HG02840 (cell line): ENCODE data around the gene HMGXB3.

Source experiments
- ATAC-seq: cut with Tn5 transposase; IDR thresholded peaks from one replicate; pipeline ENCODE4 v1.9.1; 2021; ENCODE audit warnings: mild to moderate bottlenecking, moderate library complexity, moderate number of reproducible peaks; ENCODE audit not compliant: unreplicated experiment, low FRiP score

The HMGXB3 gene

GRCh38 chr5:150000256-150000989 lies at the start of gene HMGXB3, which contains the start of gene TIGD6:
TSS of gene HMGXB3 (plus strand) at chr5:150000739. CDS start at chr5:150004853, 4,114 bp downstream.
TSS of gene TIGD6 (minus strand) at chr5:150000654. CDS start at chr5:149996348, 4,306 bp downstream.
- ATAC-seq: peak; percentile 87

GRCh38 chr5:149951138-149951749 lies 49.3 kb upstream of the HMGXB3 start:
- no peak for ATAC-seq

- ATAC-seq: no peak
These were observed 47.0 kb upstream of the HMGXB3 start for GRCh38 chr5:149953436-149954121.

- no peak for ATAC-seq
These were observed 45.7 kb upstream of the HMGXB3 start for GRCh38 chr5:149954798-149955197.

GRCh38 chr5:149956685-149957084 lies 43.9 kb upstream of the HMGXB3 start:
- ATAC-seq: no peak

GRCh38 chr5:149957855-149958254 lies 42.7 kb upstream of the HMGXB3 start:
- ATAC-seq: no peak

- ATAC-seq: no peak
These were observed 40.9 kb upstream of the HMGXB3 start for GRCh38 chr5:149959406-149960236.

GRCh38 chr5:149960272-149961185 lies 40.0 kb upstream of the HMGXB3 start, which contains the start of gene SLC26A2:
TSS of gene SLC26A2 (plus strand) at chr5:149960758. CDS start at chr5:149977653, 16,895 bp downstream.
- peak; percentile 99 for ATAC-seq

- ATAC-seq: no peak
These were observed 39.3 kb upstream of the HMGXB3 start for GRCh38 chr5:149961186-149961685.

- no peak for ATAC-seq
These were observed 38.6 kb upstream of the HMGXB3 start for GRCh38 chr5:149961957-149962409.

- no peak for ATAC-seq
These were observed 37.8 kb upstream of the HMGXB3 start for GRCh38 chr5:149962601-149963300.

GRCh38 chr5:149963729-149964128 lies 36.8 kb upstream of the HMGXB3 start:
- no peak for ATAC-seq

GRCh38 chr5:149966946-149967345 lies 33.6 kb upstream of the HMGXB3 start:
- no peak for ATAC-seq

GRCh38 chr5:149969181-149969930 lies 31.2 kb upstream of the HMGXB3 start:
- ATAC-seq: no peak

GRCh38 chr5:149975409-149975808 lies 25.1 kb upstream of the HMGXB3 start:
- ATAC-seq: no peak

- ATAC-seq: no peak
These were observed 20.6 kb upstream of the HMGXB3 start for GRCh38 chr5:149979896-149980295.

- no peak for ATAC-seq
These were observed 19.3 kb upstream of the HMGXB3 start for GRCh38 chr5:149981206-149981605.

- ATAC-seq: no peak
These were observed 18.0 kb upstream of the HMGXB3 start for GRCh38 chr5:149982505-149982904.
